H1 (cell line): Measurements from ENCODE around the gene FHOD1. TPM values are rescaled to one million over a fixed set of nuclear protein-coding genes. Genes with fewer than 3 reads are reported as not detected.

Experiments used
- CTCF ChIA-PET: fragments of 300-600 bp; sonication (Branson Sonifier 250); formaldehyde crosslinking; loops from one replicate; lab custom pipeline; 2021; ENCODE audit not compliant: partially characterized antibody; lab: Charles Lee
- POLR2A ChIA-PET: fragments of 300-600 bp; sonication (Branson Sonifier 250); formaldehyde crosslinking; loops from one replicate; lab custom pipeline; 2021; ENCODE audit warnings: inconsistent platforms; ENCODE audit not compliant: partially characterized antibody; lab: Charles Lee
- DNase-seq, 2 experiments: peaks; one replicate each; pipeline versions ENCODE4 v3.0.0 to v3.0.0-alpha.2; 2010 to 2022; ENCODE audit warnings: low spot score in 2 of 2, low read depth in 1 of 2, mixed read lengths in 1 of 2
- FAIRE-seq: peaks from 2 replicates; lab custom pipeline; 2011; peaks lifted over from hg19 to GRCh38; lab: Jason Lieb, UNC
- H2AFZ ChIP-seq: 2 replicates; pipeline ENCODE4 v1.8.1; 2012; ENCODE audit warnings: low read length, inconsistent platforms
- H2AK5ac ChIP-seq: 2 replicates; pipeline ENCODE4 v1.6.1; 2013; ENCODE audit warnings: low read depth, low read length
- H2BK120ac ChIP-seq: replicated peaks from 2 replicates; pipeline ENCODE3; 2013; ENCODE audit warnings: low read depth, low read length, inconsistent platforms
- H2BK12ac ChIP-seq: 2 replicates; pipeline ENCODE4 v1.6.1; 2013; ENCODE audit warnings: low read depth, low read length
- H2BK15ac ChIP-seq: 2 replicates; pipeline ENCODE4 v1.6.1; 2013; ENCODE audit warnings: low read length
- H2BK20ac ChIP-seq: 2 replicates; pipeline ENCODE4 v1.6.1; 2013; ENCODE audit warnings: low read length
- H2BK5ac ChIP-seq: 2 replicates; pipeline ENCODE4 v1.6.1; 2013; ENCODE audit warnings: low read depth, low read length
- H3K14ac ChIP-seq: 2 replicates; pipeline ENCODE4 v1.6.1; 2013; ENCODE audit warnings: inconsistent platforms; ENCODE audit not compliant: insufficient read length
- H3K18ac ChIP-seq: 2 replicates; pipeline ENCODE4 v1.6.1; 2013; ENCODE audit warnings: low read length; ENCODE audit errors: extremely low read depth
- H3K23ac ChIP-seq: 2 replicates; pipeline ENCODE4 v1.6.1; 2013; ENCODE audit warnings: inconsistent platforms; ENCODE audit not compliant: insufficient read length
- H3K23me2 ChIP-seq: 2 replicates; pipeline ENCODE4 v1.6.1; 2013; ENCODE audit warnings: low read depth, low read length
- H3K27ac ChIP-seq: 2 replicates; pipeline ENCODE4 v1.6.1; 2011; ENCODE audit warnings: low read depth, low read length, inconsistent platforms
- H3K27me3 ChIP-seq, 4 experiments: replicated peaks in 1 of 4; 1 replicate in 1 of 4; 2 replicates in 3 of 4; pipeline versions ENCODE4 v1.6.1 to v1.8.1; 2011 to 2013; ENCODE audit warnings: low read length in 3 of 4, mild to moderate bottlenecking in 3 of 4, inconsistent platforms in 2 of 4, mixed read lengths in 2 of 4, moderate library complexity in 1 of 4; ENCODE audit not compliant: control insufficient read depth in 3 of 4, insufficient read depth in 3 of 4; ENCODE audit errors: extremely low read depth in 1 of 4
- H3K36me3 ChIP-seq, 4 experiments: 2 replicates each; pipeline versions ENCODE4 v1.6.1 to v1.8.1; 2011 to 2013; ENCODE audit warnings: mild to moderate bottlenecking in 4 of 4, low read length in 3 of 4, moderate library complexity in 2 of 4, control low read depth in 1 of 4, inconsistent platforms in 1 of 4; ENCODE audit not compliant: insufficient read depth in 4 of 4, control insufficient read depth in 2 of 4
- H3K4ac ChIP-seq: replicated peaks from 2 replicates; pipeline ENCODE3; 2013; ENCODE audit warnings: low read length, low read depth, mixed read lengths, inconsistent platforms; ENCODE audit not compliant: insufficient read length
- H3K4me1 ChIP-seq, 4 experiments: replicated peaks in 1 of 4; 1 replicate in 1 of 4; 2 replicates in 3 of 4; pipeline versions ENCODE4 v1.6.1 to v1.8.1; 2011 to 2013; ENCODE audit warnings: low read length in 3 of 4, inconsistent platforms in 2 of 4, mixed read lengths in 1 of 4; ENCODE audit not compliant: insufficient read depth in 4 of 4, control insufficient read depth in 3 of 4
- H3K4me2 ChIP-seq, 2 experiments: 2 replicates each; pipeline versions ENCODE4 v1.6.1 to v1.8.1; 2011 to 2013; ENCODE audit warnings: low read depth in 2 of 2, low read length in 2 of 2, control low read depth in 1 of 2, inconsistent platforms in 1 of 2, mild to moderate bottlenecking in 1 of 2; ENCODE audit not compliant: insufficient read depth in 1 of 2
- H3K4me3 ChIP-seq, 4 experiments: fragments of 200-600, 300-600 bp in 1 of 4; sonication (generic), shearing (Covaris generic), sonication (Bioruptor Twin) in 1 of 4; 2 replicates each; pipeline versions ENCODE4 v1.5.1 to v1.8.1; 2011 to 2016; ENCODE audit warnings: low read length in 4 of 4, low read depth in 3 of 4, control low read depth in 2 of 4, inconsistent platforms in 2 of 4, mild to moderate bottlenecking in 2 of 4, mixed read lengths in 1 of 4, moderate library complexity in 1 of 4; ENCODE audit not compliant: insufficient read depth in 2 of 4; ENCODE audit errors: extremely low read depth in 1 of 4
- H3K56ac ChIP-seq: replicated peaks from 2 replicates; pipeline ENCODE3; 2013; ENCODE audit warnings: low read depth, mild to moderate bottlenecking, mixed read lengths, low read length, inconsistent platforms; ENCODE audit not compliant: insufficient read length
- H3K79me1 ChIP-seq: 2 replicates; pipeline ENCODE4 v1.6.1; 2013; ENCODE audit warnings: low read depth, low read length, control low read depth
- H3K79me2 ChIP-seq, 2 experiments: 2 replicates each; pipeline versions ENCODE4 v1.6.1 to v1.8.1; 2012 to 2013; ENCODE audit warnings: low read length in 2 of 2, mild to moderate bottlenecking in 2 of 2, inconsistent platforms in 1 of 2; ENCODE audit not compliant: insufficient read depth in 2 of 2, control insufficient read depth in 1 of 2
- H3K9ac ChIP-seq, 4 experiments: replicated peaks in 1 of 4; 1 replicate in 1 of 4; 2 replicates in 3 of 4; pipeline versions ENCODE4 v1.6.1 to v1.8.1; 2011 to 2013; ENCODE audit warnings: low read depth in 3 of 4, low read length in 3 of 4, control low read depth in 2 of 4, mild to moderate bottlenecking in 2 of 4, moderate library complexity in 2 of 4, inconsistent platforms in 1 of 4; ENCODE audit errors: extremely low read depth in 1 of 4
- H3K9me3 ChIP-seq, 2 experiments: 2 replicates each; pipeline versions ENCODE4 v1.6.1 to v1.8.1; 2012 to 2013; ENCODE audit warnings: mild to moderate bottlenecking in 2 of 2, moderate library complexity in 2 of 2, control low read depth in 1 of 2, inconsistent platforms in 1 of 2, low read depth in 1 of 2, low read length in 1 of 2, mixed read lengths in 1 of 2; ENCODE audit not compliant: insufficient read depth in 2 of 2
- H4K20me1 ChIP-seq, 2 experiments: replicated peaks in 1 of 2; 2 replicates each; pipeline versions ENCODE3 to v1.8.1; 2011 to 2013; ENCODE audit warnings: inconsistent platforms in 2 of 2, low read length in 2 of 2, mild to moderate bottlenecking in 1 of 2; ENCODE audit not compliant: insufficient read depth in 2 of 2, control insufficient read depth in 1 of 2
- H4K5ac ChIP-seq: 2 replicates; pipeline ENCODE4 v1.6.1; 2013; ENCODE audit warnings: low read length, low read depth, mixed read lengths, inconsistent platforms; ENCODE audit not compliant: insufficient read length
- H4K8ac ChIP-seq: 2 replicates; pipeline ENCODE4 v1.8.0; 2013; ENCODE audit warnings: mild to moderate bottlenecking, moderate library complexity, low read length, inconsistent platforms; ENCODE audit not compliant: insufficient read depth; ENCODE audit errors: extremely low read depth
- H4K91ac ChIP-seq: replicated peaks from 2 replicates; pipeline ENCODE3; 2013; ENCODE audit warnings: low read length, mixed read lengths, inconsistent platforms; ENCODE audit not compliant: insufficient read length
- BCL11A ChIP-seq, 2 experiments: IDR thresholded peaks; one replicate each; pipeline ENCODE4 v1.6.1; 2011; ENCODE audit warnings: low read depth in 2 of 2, low read length in 2 of 2, mild to moderate bottlenecking in 2 of 2
- CBX5 ChIP-seq: fragments of 300-800, 300-1000 bp; sonication (generic); IDR thresholded peaks from 2 replicates; pipeline ENCODE4 v1.7.1; 2016; ENCODE audit warnings: antibody characterized with exemption, low read length, low read depth
- CBX8 ChIP-seq: fragments of 300-800, 300-1000 bp; sonication (generic); IDR thresholded peaks from 2 replicates; pipeline ENCODE4 v1.7.1; 2016; ENCODE audit warnings: low read depth, low read length, borderline replicate concordance
- CHD1 ChIP-seq: IDR thresholded peaks from 2 replicates; pipeline ENCODE4 v1.6.1; 2012; ENCODE audit warnings: low read depth, low read length, improper control_type of control experiment
- EGR1 ChIP-seq: IDR thresholded peaks from 2 replicates; pipeline ENCODE4 v1.6.1; 2011; ENCODE audit warnings: low read depth, low read length, borderline replicate concordance
- EZH2 ChIP-seq: fragments of 200-600 bp; sonication (generic); IDR thresholded peaks from 2 replicates; pipeline ENCODE4 v1.7.1; 2012; ENCODE audit warnings: low read depth, mild to moderate bottlenecking, moderate library complexity, low read length, inconsistent platforms; ENCODE audit not compliant: severe bottlenecking
- JUND ChIP-seq: IDR thresholded peaks from 2 replicates; pipeline ENCODE4 v1.6.1; 2011; ENCODE audit warnings: mild to moderate bottlenecking, improper control_type of control experiment, low read length
- KDM5A ChIP-seq: fragments of 200-600 bp; IDR thresholded peaks from 2 replicates; pipeline ENCODE4 v1.7.1; 2012; ENCODE audit warnings: mild to moderate bottlenecking, low read length, inconsistent platforms, mixed read lengths
- RNF2 ChIP-seq: fragments of 200-900, 300-1000 bp; sonication (generic); IDR thresholded peaks from 2 replicates; pipeline ENCODE4 v1.7.1; 2016; ENCODE audit warnings: borderline replicate concordance, low read depth, mild to moderate bottlenecking, antibody characterized with exemption, low read length; ENCODE audit not compliant: poor library complexity, severe bottlenecking; ENCODE audit errors: missing control alignments
- RXRA ChIP-seq: IDR thresholded peaks from 2 replicates; pipeline ENCODE4 v1.6.1; 2011; ENCODE audit warnings: low read depth, mild to moderate bottlenecking, low read length, moderate library complexity; ENCODE audit not compliant: insufficient read depth
- SP2 ChIP-seq: IDR thresholded peaks from 2 replicates; pipeline ENCODE4 v1.6.1; 2012; ENCODE audit warnings: mild to moderate bottlenecking, low read length, inconsistent platforms
- TAF7 ChIP-seq: optimal IDR thresholded peaks from 2 replicates; pipeline ENCODE3; 2011; ENCODE audit warnings: low read depth, mild to moderate bottlenecking, inconsistent platforms, low read length, moderate library complexity, borderline replicate concordance
- whole genome bisulfite sequencing, 2 experiments: shearing (Covaris generic) in 1 of 2; methylation state at CpG; one replicate each; pipeline versions ENCODE4 v1.1.6 to v1.1.7; 2013 to 2015; ENCODE audit warnings: low lambda C conversion rate in 2 of 2, mixed read lengths in 2 of 2, inconsistent platforms in 1 of 2, low coverage in 1 of 2, missing lambda C conversion rate in 1 of 2; ENCODE audit not compliant: insufficient replicate concordance in 2 of 2, insufficient coverage in 1 of 2, insufficient read length in 1 of 2; ENCODE audit errors: extremely low coverage in 1 of 2, missing lambda C conversion rate in 1 of 2; 5-methylcytosine and 5-hydroxymethylcytosine counted together
- polyA plus RNA-seq, 7 experiments: library from polyadenylated mRNA; depleted of rRNA in 3 of 7; stranded (reverse) in 5 of 7; unstranded in 2 of 7; fragments of >200 nt in 5 of 7; fragments of 200-250 nt in 2 of 7; gene quantifications; 1 replicate in 5 of 7; 2 replicates in 1 of 7; 4 replicates in 1 of 7; pipeline versions ENCODE4 v1.2.1 to v1.2.3, GENCODE V29; 2011 to 2013; ENCODE audit warnings: missing spikeins in 2 of 7, mixed read lengths in 2 of 7
- total RNA-seq: library from RNA; stranded (reverse); fragmentation: NEBNext Ultra II Directional; extraction: Animal tissue kit (Norgen Biotek cat#: 25700); gene quantifications from 2 replicates; pipeline ENCODE4 v1.2.1, GENCODE V29; 2021

Gene FHOD1
- total and polyA plus RNA-seq, 2 of the 8 experiments (the other 6 are each of a cell fraction or from before 2014, with no cell fraction given), result 31.3 to 60.7 TPM

DNA sequence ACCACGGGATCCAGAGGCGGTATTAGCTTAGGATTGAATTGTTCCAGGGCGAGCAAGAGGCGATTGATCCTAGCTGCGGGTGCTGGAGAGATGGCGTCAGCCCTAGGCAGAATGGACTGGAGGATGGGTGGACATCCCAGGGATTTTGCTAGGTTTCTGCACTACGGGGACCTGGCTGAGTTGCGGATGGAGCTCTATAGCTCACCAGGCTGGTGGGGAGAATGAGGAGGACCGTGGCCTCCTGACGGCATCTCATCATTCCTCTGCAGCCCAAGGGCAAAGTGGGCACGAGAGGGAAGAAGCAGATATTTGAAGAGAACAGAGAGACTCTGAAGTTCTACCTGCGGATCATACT lies 19.7 kb downstream of the FHOD1 start:
- Histone ChIP-seq H2BK15ac (no peak overlapping the region), H3K36me3 (peaks cover 17 to 36% (median 32%) of the 10 kb centered on the region in 4 experiments; a peak in 7 of 8 replicates), H4K20me1 (peaks cover 3 to 14% of the 10 kb centered on the region in 2 experiments), H3K4me1 (peaks cover 0 to 6% (median 3%) of the 10 kb centered on the region in 4 experiments; a peak in 3 of 7 replicates), H3K4me2 (peak overlapping the region; percentile 74 to 82), H3K79me2 (peaks cover 0 to 13% of the 10 kb centered on the region in 2 experiments; a peak in 2 of 4 replicates), H3K4ac (no peak overlapping the region), H3K27me3 (no peaks in the 10 kb centered on the region; a peak in 4 of 7 replicates), H2BK20ac (no peak overlapping the region), H3K9ac (peak overlapping the region; percentile 55 to 89 (median 82)), H3K18ac (no peak overlapping the region), H2BK120ac (no peak overlapping the region), H2BK5ac (no peak overlapping the region; the same call in 1 of the 2 replicates), H2AFZ (no peak overlapping the region), H3K4me3 (peak overlapping the region; percentile 83 to 96 (median 94)), H2BK12ac (no peak overlapping the region; the same call in 1 of the 2 replicates), H4K5ac (no peak overlapping the region), H2AK5ac (no peak overlapping the region), H3K79me1 (no peaks in the 10 kb centered on the region; the same call in 1 of the 2 replicates), H3K14ac (no peak overlapping the region), H3K56ac (no peak overlapping the region), H4K91ac (no peak overlapping the region), H4K8ac (peak overlapping the region; percentile 98; the same call in 1 of the 2 replicates), H3K23me2 (peaks cover 5% of the 10 kb centered on the region), H3K23ac (no peak overlapping the region), H3K27ac (peak overlapping the region; percentile 74), H3K9me3 (no peaks in the 10 kb centered on the region)
- TF ChIP-seq EZH2 (no peak), KDM5A (no peak), RNF2 (no peak), TAF7 (no peak), JUND (no peak), CHD1 (no peak), EGR1 (no peak), CBX8 (no peak), BCL11A (IDR thresholded peaks at IDR 0.05; ENCODE audit: low read depth in 2 of 2, low read length in 2 of 2) (no peak), SP2 (no peak), RXRA (no peak), CBX5 (no peak)
- FAIRE-seq, result no peak
- POLR2A ChIA-PET, result interaction anchor here (0.9 to 2.7 kb wide), 12 partner anchors 9 to 38 kb away, joined by 3 to 22 read pairs (median 8); partner anchors contain the start of genes EXOC3L1 and FHOD1
- CTCF ChIA-PET, result interaction anchor here (0.5 to 3.9 kb wide), 17 partner anchors 8 to 298 kb away, joined by 3 to 25 read pairs (median 5); partner anchors contain the start of genes ELMO3 and NOL3
- DNase-seq, result no peak
- 35% methylated on average over 12 of the region's 12 CpGs; no CpG with 5 or more reads in 1 of the 2 experiments for WGBS, 2 experiments
